HG03457 (cell line): ENCODE data around the gene NR1I2.
A peak's percentile ranks its signal among the peaks of the same experiment; 100 is the strongest.

ENCODE experiments used
- ATAC-seq: cut with Tn5 transposase; IDR thresholded peaks from one replicate; pipeline ENCODE4 v1.9.1; 2021; ENCODE audit warnings: moderate number of reproducible peaks; ENCODE audit not compliant: unreplicated experiment

NR1I2 gene

GRCh38 chr3:119778811-119779210 is 3.1 kb upstream of the NR1I2 start:
- ATAC-seq: no peak

GRCh38 chr3:119779731-119780383 is 2.0 kb upstream of the NR1I2 start:
- peak; percentile 83 for ATAC-seq

- ATAC-seq: no peak
Observed at GRCh38 chr3:119782460-119782859, 559 bp downstream of the NR1I2 start.

- no peak for ATAC-seq
Observed at GRCh38 chr3:119783255-119783654, 1.4 kb downstream of the NR1I2 start.

GRCh38 chr3:119783883-119784282 is 2.0 kb downstream of the NR1I2 start:
- ATAC-seq: no peak

GRCh38 chr3:119786409-119786808 is 4.5 kb downstream of the NR1I2 start:
- no peak for ATAC-seq

GRCh38 chr3:119790369-119790768 is 8.5 kb downstream of the NR1I2 start:
- ATAC-seq: no peak

GRCh38 chr3:119792270-119792669 is 10.4 kb downstream of the NR1I2 start:
- no peak for ATAC-seq

GRCh38 chr3:119794401-119794800 is 12.5 kb downstream of the NR1I2 start:
- no peak for ATAC-seq

GRCh38 chr3:119794971-119795612 is 13.2 kb downstream of the NR1I2 start:
- ATAC-seq: no peak

- ATAC-seq: no peak
Observed at GRCh38 chr3:119795849-119796248, 13.9 kb downstream of the NR1I2 start.

GRCh38 chr3:119796368-119796767 is 14.5 kb downstream of the NR1I2 start:
- ATAC-seq: no peak

- no peak for ATAC-seq
Observed at GRCh38 chr3:119796785-119797184, 14.9 kb downstream of the NR1I2 start.

- no peak for ATAC-seq
Observed at GRCh38 chr3:119800844-119801243, 18.9 kb downstream of the NR1I2 start.

- ATAC-seq: no peak
Observed at GRCh38 chr3:119808244-119808643, 26.3 kb downstream of the NR1I2 start.

- no peak for ATAC-seq
Observed at GRCh38 chr3:119808843-119809242, 26.9 kb downstream of the NR1I2 start.

GRCh38 chr3:119809249-119810017 is 27.5 kb downstream of the NR1I2 start:
- ATAC-seq: peak; percentile 31

- peak; percentile 85 for ATAC-seq
Observed at GRCh38 chr3:119810018-119810435, 28.1 kb downstream of the NR1I2 start.

- no peak for ATAC-seq
Observed at GRCh38 chr3:119812491-119813058, 30.7 kb downstream of the NR1I2 start.

GRCh38 chr3:119815716-119816115 is 33.8 kb downstream of the NR1I2 start:
- ATAC-seq: no peak

- no peak for ATAC-seq
Observed at GRCh38 chr3:119817071-119817470, 35.2 kb downstream of the NR1I2 start.
